Endothelial cell of umbilical vein (primary cell): ENCODE results near the gene TMEM191C. TPM values are rescaled to one million over a fixed set of nuclear protein-coding genes. Genes with fewer than 3 reads are reported as not detected.

Experiments
- BruUV-seq: library from RNA; stranded (reverse); fragments of 400-500 nt; replicated peaks from 2 replicates; lab custom pipeline; 2021; lab: Mats Ljungman, UMichigan
- CTCF ChIA-PET: fragments of 300-600, 350-600 bp; sonication (Branson Sonifier 250); formaldehyde crosslinking; loops from one replicate; lab custom pipeline; 2021; ENCODE audit warnings: antibody characterized with exemption, inconsistent platforms; lab: Charles Lee
- POLR2A ChIA-PET: fragments of 300-600, 350-600 bp; sonication (Branson Sonifier 250); formaldehyde crosslinking; loops from one replicate; lab custom pipeline; 2021; ENCODE audit warnings: antibody characterized with exemption, inconsistent platforms; lab: Charles Lee
- DNase-seq: peaks from one replicate; pipeline ENCODE4 v3.0.0-alpha.2; 2011; ENCODE audit warnings: low read depth, low spot score
- FAIRE-seq: peaks from 2 replicates; lab custom pipeline; 2011; peaks lifted over from hg19 to GRCh38; lab: Jason Lieb, UNC
- H2AFZ ChIP-seq: 2 replicates; pipeline ENCODE4 v1.6.0; 2012; ENCODE audit warnings: low read depth, low read length, control low read depth, inconsistent platforms
- H3K27ac ChIP-seq: 2 replicates; pipeline ENCODE4 v1.5.1; 2011; ENCODE audit warnings: low read depth, mild to moderate bottlenecking, control low read depth, low read length, moderate library complexity; ENCODE audit not compliant: insufficient read depth
- H3K27me3 ChIP-seq, 2 experiments: 2 replicates each; pipeline versions ENCODE4 v1.6.0 to v1.6.1; 2011; ENCODE audit warnings: low read length in 2 of 2, mixed read lengths in 1 of 2; ENCODE audit not compliant: control insufficient read depth in 2 of 2, insufficient read depth in 2 of 2
- H3K36me3 ChIP-seq, 2 experiments: 2 replicates in 1 of 2; 3 replicates in 1 of 2; pipeline ENCODE4 v1.5.1; 2011; ENCODE audit warnings: low read length in 2 of 2, mild to moderate bottlenecking in 1 of 2, moderate library complexity in 1 of 2; ENCODE audit not compliant: control insufficient read depth in 2 of 2, insufficient read depth in 2 of 2; ENCODE audit errors: extremely low read depth in 1 of 2
- H3K4me1 ChIP-seq: 3 replicates; pipeline ENCODE4 v1.5.1; 2011; ENCODE audit warnings: mild to moderate bottlenecking, low read length; ENCODE audit not compliant: control insufficient read depth, insufficient read depth; ENCODE audit errors: extremely low read depth
- H3K4me2 ChIP-seq: 2 replicates; pipeline ENCODE4 v1.6.1; 2011; ENCODE audit warnings: low read length, control low read depth, mixed read lengths; ENCODE audit not compliant: insufficient read depth
- H3K4me3 ChIP-seq, 3 experiments: fragments of 200-600 bp in 1 of 3; sonication (generic), shearing (Covaris generic) in 1 of 3; replicated peaks in 1 of 3; 2 replicates each; pipeline ENCODE4 v1.5.1; 2011 to 2016; ENCODE audit warnings: control low read depth in 3 of 3, low read length in 3 of 3, mild to moderate bottlenecking in 2 of 3, inconsistent platforms in 1 of 3, low read depth in 1 of 3, moderate library complexity in 1 of 3; ENCODE audit not compliant: insufficient read depth in 1 of 3
- H3K79me2 ChIP-seq: 2 replicates; pipeline ENCODE4 v1.6.0; 2012; ENCODE audit warnings: low read length, inconsistent platforms; ENCODE audit not compliant: control insufficient read depth, insufficient read depth
- H3K9ac ChIP-seq: replicated peaks from 2 replicates; pipeline ENCODE3; 2011; ENCODE audit warnings: low read length, control low read depth; ENCODE audit not compliant: insufficient read depth; ENCODE audit errors: extremely low read depth
- H3K9me1 ChIP-seq: replicated peaks from 3 replicates; pipeline ENCODE4 v1.6.0; 2011; ENCODE audit warnings: mild to moderate bottlenecking, low read length; ENCODE audit not compliant: control insufficient read depth, insufficient read depth; ENCODE audit errors: extremely low read depth
- H3K9me3 ChIP-seq: replicated peaks from 2 replicates; pipeline ENCODE4 v1.5.1; 2012; ENCODE audit warnings: low read length, inconsistent platforms; ENCODE audit not compliant: control insufficient read depth, insufficient read depth
- H4K20me1 ChIP-seq: replicated peaks from 2 replicates; pipeline ENCODE3; 2011; ENCODE audit warnings: mild to moderate bottlenecking, low read length; ENCODE audit not compliant: control insufficient read depth, insufficient read depth; ENCODE audit errors: extremely low read depth
- EZH2 ChIP-seq: IDR thresholded peaks from 2 replicates; pipeline ENCODE4 v1.6.1; 2012; ENCODE audit warnings: borderline replicate concordance, low read depth, mild to moderate bottlenecking, moderate library complexity, low read length, inconsistent platforms; ENCODE audit not compliant: severe bottlenecking
- FOS ChIP-seq: IDR thresholded peaks from 2 replicates; pipeline ENCODE4 v1.6.1; 2011; ENCODE audit warnings: mild to moderate bottlenecking, low read length, moderate library complexity, borderline replicate concordance; ENCODE audit not compliant: insufficient read depth
- GATA2 ChIP-seq: IDR thresholded peaks from 2 replicates; pipeline ENCODE4 v1.7.0; 2011; ENCODE audit warnings: low read depth, mild to moderate bottlenecking, moderate library complexity, mixed read lengths, low read length; ENCODE audit not compliant: insufficient read length, insufficient read depth
- JUN ChIP-seq: IDR thresholded peaks from 2 replicates; pipeline ENCODE4 v1.6.1; 2011; ENCODE audit warnings: borderline replicate concordance, low read depth; ENCODE audit not compliant: insufficient read length, insufficient read depth
- MYC ChIP-seq: IDR thresholded peaks from one replicate; pipeline ENCODE4 v1.6.1; 2011; ENCODE audit warnings: mild to moderate bottlenecking, low read depth, low read length
- POLR2A ChIP-seq: IDR thresholded peaks from 2 replicates; pipeline ENCODE4 v1.6.1; 2012; ENCODE audit warnings: low read depth, mild to moderate bottlenecking, control low read depth, low read length
- POLR2AphosphoS5 ChIP-seq: IDR thresholded peaks from 2 replicates; pipeline ENCODE4 v1.6.1; 2012; ENCODE audit warnings: low read depth, mild to moderate bottlenecking, control low read depth, low read length, moderate library complexity; ENCODE audit not compliant: insufficient read depth
- dilution Hi-C: fragments of 300-500 bp; cut with MboI; formaldehyde crosslinking; loops from one replicate; pipeline ENCODE4 v1.15.0; 2019; ENCODE audit warnings: low sequenced_read_pairs; ENCODE audit not compliant: extremely low pct_ligation_motif_present
- intact Hi-C: fragments of 100-400 bp; cut with micrococcal nuclease; formaldehyde crosslinking; loops from one replicate; pipeline ENCODE4 v1.10.0; 2022
- polyA plus RNA-seq, 4 experiments: library from polyadenylated mRNA; depleted of rRNA in 3 of 4; stranded (reverse) in 3 of 4; unstranded in 1 of 4; fragments of >200 nt; gene quantifications; 2 replicates each; pipeline versions ENCODE4 v1.2.1 to v1.2.3, GENCODE V29; 2011 to 2012; ENCODE audit warnings: missing spikeins in 1 of 4
- total RNA-seq: library from RNA; stranded (reverse); gene quantifications from 2 replicates; pipeline ENCODE4 v1.2.3, GENCODE V29; 2021
- TF ChIP-seq, protein P1 (sequence below), 2 donors: IDR thresholded peaks; 1 replicate in 1 of 2; 2 replicates in 1 of 2; pipeline ENCODE4 v1.5.1; 2011; ENCODE audit warnings: low read length in 2 of 2, mild to moderate bottlenecking in 2 of 2, moderate library complexity in 2 of 2, control low read depth in 1 of 2, inconsistent platforms in 1 of 2, low read depth in 1 of 2; ENCODE audit not compliant: insufficient read depth in 1 of 2; ENCODE audit errors: extremely low read depth in 1 of 2
- TF ChIP-seq, protein P2 (sequence below): IDR thresholded peaks from 2 replicates; pipeline ENCODE4 v1.6.1; 2011; ENCODE audit not compliant: insufficient read depth, insufficient read length

TMEM191C gene
- total and polyA plus RNA-seq, 2 donors (not counting 3 experiments of a cell fraction or from before 2014, with no cell fraction given), result 0.47 to 1.2 TPM

DNA sequence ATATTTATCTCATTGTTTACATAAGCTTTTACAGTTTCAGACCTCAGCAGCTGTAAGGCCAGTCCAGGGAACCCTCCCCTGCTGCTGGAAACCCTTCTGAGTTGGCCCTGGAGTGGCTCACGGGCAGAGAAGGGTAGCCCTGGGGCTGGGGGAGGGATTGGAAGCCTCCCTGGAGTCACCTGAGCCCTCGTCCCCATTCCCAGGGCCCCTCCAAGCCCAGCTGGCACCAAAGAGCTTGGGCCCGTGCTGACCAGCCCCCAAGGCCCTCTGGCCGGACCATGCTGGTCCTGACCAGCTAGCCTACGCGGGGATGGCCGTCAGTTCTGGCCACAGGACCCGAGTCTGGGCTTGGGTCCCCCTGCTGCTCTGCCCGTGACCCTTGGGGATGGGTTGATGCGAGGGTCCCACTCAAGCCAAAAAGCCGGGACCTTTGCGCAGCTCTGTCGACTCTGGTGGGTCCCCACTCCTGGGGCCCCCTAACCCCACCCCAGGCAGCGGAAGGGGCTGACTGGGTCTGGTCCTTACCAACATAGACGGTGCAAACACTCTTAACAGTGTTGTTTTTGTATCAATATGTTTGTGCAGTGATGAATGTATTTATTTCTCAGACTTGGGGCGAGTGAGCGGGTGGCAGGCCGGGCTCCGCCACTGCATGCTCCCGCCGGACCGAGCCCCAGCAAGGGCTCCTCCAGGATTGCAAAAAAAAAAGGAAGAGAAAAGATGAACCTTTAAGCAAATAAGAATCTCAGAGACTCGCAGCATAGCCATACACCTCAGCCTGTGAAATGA, 17.5 kb upstream of the TMEM191C start:
- H3K9me3 ChIP-seq, result no peaks in the 10 kb centered on the region
- no peak overlapping the region for H3K4me3 ChIP-seq
- H3K4me2 ChIP-seq, result no peak overlapping the region
- dilution Hi-C loops (no loop called here), intact Hi-C loops (no loop called here)
- POLR2A ChIA-PET, result no interaction called here
- no peaks in the 10 kb centered on the region for H4K20me1 ChIP-seq
- DNase-seq (no peak), FAIRE-seq (no peak)
- TF ChIP-seq FOS (no peak), POLR2AphosphoS5 (no peak), MYC (no peak), GATA2 (no peak), POLR2A (no peak), EZH2 (no peak), JUN (no peak)
- TF ChIP-seq, protein P1, sequence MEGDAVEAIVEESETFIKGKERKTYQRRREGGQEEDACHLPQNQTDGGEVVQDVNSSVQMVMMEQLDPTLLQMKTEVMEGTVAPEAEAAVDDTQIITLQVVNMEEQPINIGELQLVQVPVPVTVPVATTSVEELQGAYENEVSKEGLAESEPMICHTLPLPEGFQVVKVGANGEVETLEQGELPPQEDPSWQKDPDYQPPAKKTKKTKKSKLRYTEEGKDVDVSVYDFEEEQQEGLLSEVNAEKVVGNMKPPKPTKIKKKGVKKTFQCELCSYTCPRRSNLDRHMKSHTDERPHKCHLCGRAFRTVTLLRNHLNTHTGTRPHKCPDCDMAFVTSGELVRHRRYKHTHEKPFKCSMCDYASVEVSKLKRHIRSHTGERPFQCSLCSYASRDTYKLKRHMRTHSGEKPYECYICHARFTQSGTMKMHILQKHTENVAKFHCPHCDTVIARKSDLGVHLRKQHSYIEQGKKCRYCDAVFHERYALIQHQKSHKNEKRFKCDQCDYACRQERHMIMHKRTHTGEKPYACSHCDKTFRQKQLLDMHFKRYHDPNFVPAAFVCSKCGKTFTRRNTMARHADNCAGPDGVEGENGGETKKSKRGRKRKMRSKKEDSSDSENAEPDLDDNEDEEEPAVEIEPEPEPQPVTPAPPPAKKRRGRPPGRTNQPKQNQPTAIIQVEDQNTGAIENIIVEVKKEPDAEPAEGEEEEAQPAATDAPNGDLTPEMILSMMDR (IDR thresholded peaks at IDR 0.05; ENCODE audit: extremely low read depth in 1 of 2, insufficient read depth in 1 of 2, low read depth in 1 of 2, low read length in 2 of 2), result no peak
- TF ChIP-seq, protein P2, sequence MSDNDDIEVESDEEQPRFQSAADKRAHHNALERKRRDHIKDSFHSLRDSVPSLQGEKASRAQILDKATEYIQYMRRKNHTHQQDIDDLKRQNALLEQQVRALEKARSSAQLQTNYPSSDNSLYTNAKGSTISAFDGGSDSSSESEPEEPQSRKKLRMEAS, result no peak
- H2AFZ ChIP-seq, result no peak overlapping the region
- no TSS peak for BruUV-seq
- H3K27me3 ChIP-seq, result no peaks in the 10 kb centered on the region
- no peak overlapping the region for H3K27ac ChIP-seq
- H3K79me2 ChIP-seq, result no peaks in the 10 kb centered on the region
- H3K9ac ChIP-seq, result no peak overlapping the region
- peaks cover 0 to 7% of the 10 kb centered on the region in 2 experiments for H3K36me3 ChIP-seq
- H3K9me1 ChIP-seq, result no peaks in the 10 kb centered on the region
- CTCF ChIA-PET, result no interaction called here
- no peaks in the 10 kb centered on the region for H3K4me1 ChIP-seq
